GM10266 (cell line): ENCODE data around the gene FOXO3.

Experiments used
- DNase-seq: peaks from one replicate; pipeline ENCODE4 v3.0.0; 2012; ENCODE audit errors: extremely low spot score
- TF ChIP-seq, protein P1 (sequence below): IDR thresholded peaks from 2 replicates; pipeline ENCODE4 v1.5.1; 2012; ENCODE audit warnings: mild to moderate bottlenecking, low read depth; ENCODE audit not compliant: control insufficient read depth, insufficient read depth; ENCODE audit errors: missing control alignments

Gene FOXO3

DNA sequence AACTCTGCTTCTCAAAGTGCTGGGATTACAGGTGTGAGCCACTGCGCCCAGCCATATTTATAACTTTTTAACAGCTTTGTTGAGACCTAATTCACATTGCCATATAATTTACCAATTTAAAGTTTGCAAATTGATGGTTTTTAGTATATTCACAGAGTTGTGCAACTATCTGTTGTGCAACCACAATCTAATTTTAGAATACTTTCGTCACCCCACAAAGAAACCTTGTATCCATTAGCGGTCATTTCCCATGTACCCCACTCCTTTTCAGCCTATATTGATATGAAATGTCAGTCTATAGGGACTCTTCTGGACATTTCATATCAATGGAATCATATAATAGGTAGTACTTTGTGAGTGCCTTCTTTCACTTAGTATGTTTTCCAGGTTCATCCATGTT is 55.8 kb downstream of the FOXO3 start:
- no peak for DNase-seq
- TF ChIP-seq, protein P1, sequence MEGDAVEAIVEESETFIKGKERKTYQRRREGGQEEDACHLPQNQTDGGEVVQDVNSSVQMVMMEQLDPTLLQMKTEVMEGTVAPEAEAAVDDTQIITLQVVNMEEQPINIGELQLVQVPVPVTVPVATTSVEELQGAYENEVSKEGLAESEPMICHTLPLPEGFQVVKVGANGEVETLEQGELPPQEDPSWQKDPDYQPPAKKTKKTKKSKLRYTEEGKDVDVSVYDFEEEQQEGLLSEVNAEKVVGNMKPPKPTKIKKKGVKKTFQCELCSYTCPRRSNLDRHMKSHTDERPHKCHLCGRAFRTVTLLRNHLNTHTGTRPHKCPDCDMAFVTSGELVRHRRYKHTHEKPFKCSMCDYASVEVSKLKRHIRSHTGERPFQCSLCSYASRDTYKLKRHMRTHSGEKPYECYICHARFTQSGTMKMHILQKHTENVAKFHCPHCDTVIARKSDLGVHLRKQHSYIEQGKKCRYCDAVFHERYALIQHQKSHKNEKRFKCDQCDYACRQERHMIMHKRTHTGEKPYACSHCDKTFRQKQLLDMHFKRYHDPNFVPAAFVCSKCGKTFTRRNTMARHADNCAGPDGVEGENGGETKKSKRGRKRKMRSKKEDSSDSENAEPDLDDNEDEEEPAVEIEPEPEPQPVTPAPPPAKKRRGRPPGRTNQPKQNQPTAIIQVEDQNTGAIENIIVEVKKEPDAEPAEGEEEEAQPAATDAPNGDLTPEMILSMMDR = no peak

- DNase-seq = no peak
- TF ChIP-seq, protein P1 = no peak
These were observed 56.3 kb downstream of the FOXO3 start for GRCh38 chr6:108616973-108617372.

- no peak for DNase-seq
- TF ChIP-seq, protein P1 = no peak
These were observed 58.0 kb downstream of the FOXO3 start for GRCh38 chr6:108618623-108619152.

GRCh38 chr6:108619431-108620197 is 58.9 kb downstream of the FOXO3 start:
- no peak for DNase-seq
- TF ChIP-seq, protein P1 = no peak

- TF ChIP-seq, protein P1 = no peak
- no peak for DNase-seq
These were observed 60.4 kb downstream of the FOXO3 start for GRCh38 chr6:108621117-108621516.

- TF ChIP-seq, protein P1 = no peak
- no peak for DNase-seq
These were observed 62.1 kb downstream of the FOXO3 start for GRCh38 chr6:108622641-108623298.

GRCh38 chr6:108623995-108624394 is 63.3 kb downstream of the FOXO3 start:
- DNase-seq = no peak
- TF ChIP-seq, protein P1 = no peak
